Astrocyte (in vitro differentiated cells and primary cell): ENCODE measurements around the gene TROAP. TPM values are rescaled to one million over a fixed set of nuclear protein-coding genes. Genes with fewer than 3 reads are reported as not detected.

Source experiments
- DNase-seq: peaks from one replicate; pipeline ENCODE4 v3.0.0-alpha.2; 2010; ENCODE audit warnings: low read depth
- FAIRE-seq: peaks from 2 replicates; lab custom pipeline; 2011; peaks lifted over from hg19 to GRCh38; lab: Jason Lieb, UNC
- H2AFZ ChIP-seq: 2 replicates; pipeline ENCODE4 v1.6.0; 2012; ENCODE audit warnings: low read depth, low read length, inconsistent platforms
- H3K27ac ChIP-seq: 2 replicates; pipeline ENCODE4 v1.5.1; 2011; ENCODE audit warnings: low read depth, low read length, inconsistent platforms
- H3K27me3 ChIP-seq: 2 replicates; pipeline ENCODE4 v1.6.0; 2011; ENCODE audit warnings: low read length, inconsistent platforms; ENCODE audit not compliant: insufficient read depth
- H3K36me3 ChIP-seq: 2 replicates; pipeline ENCODE4 v1.5.1; 2011; ENCODE audit warnings: low read length, inconsistent platforms; ENCODE audit not compliant: insufficient read depth
- H3K4me1 ChIP-seq: 2 replicates; pipeline ENCODE4 v1.5.1; 2011; ENCODE audit warnings: low read length, inconsistent platforms; ENCODE audit not compliant: insufficient read depth
- H3K4me2 ChIP-seq: 2 replicates; pipeline ENCODE4 v1.6.0; 2012; ENCODE audit warnings: low read length, inconsistent platforms
- H3K4me3 ChIP-seq: 2 replicates; pipeline ENCODE4 v1.5.1; 2011; ENCODE audit warnings: low read depth, mild to moderate bottlenecking, low read length, inconsistent platforms; ENCODE audit not compliant: insufficient read depth
- H3K79me2 ChIP-seq: 2 replicates; pipeline ENCODE4 v1.6.0; 2012; ENCODE audit warnings: mild to moderate bottlenecking, low read length, inconsistent platforms; ENCODE audit not compliant: insufficient read depth
- H3K9ac ChIP-seq: 2 replicates; pipeline ENCODE4 v1.6.0; 2012; ENCODE audit warnings: mild to moderate bottlenecking, low read length, inconsistent platforms
- H3K9me3 ChIP-seq: 2 replicates; pipeline ENCODE4 v1.5.1; 2012; ENCODE audit warnings: low read depth, mild to moderate bottlenecking, low read length, inconsistent platforms; ENCODE audit not compliant: insufficient read depth
- H4K20me1 ChIP-seq: 2 replicates; pipeline ENCODE4 v1.6.0; 2012; ENCODE audit warnings: low read length, inconsistent platforms; ENCODE audit not compliant: insufficient read depth
- H3K27ac Mint-ChIP-seq: one replicate; pipeline ENCODE4 v1.8.0; 2021; ENCODE audit warnings: mild to moderate bottlenecking, mixed read lengths; ENCODE audit not compliant: unreplicated experiment
- H3K27me3 Mint-ChIP-seq: one replicate; pipeline ENCODE4 v1.8.0; 2021; ENCODE audit warnings: low read depth, mixed read lengths; ENCODE audit not compliant: unreplicated experiment
- H3K36me3 Mint-ChIP-seq: one replicate; pipeline ENCODE4 v1.8.0; 2021; ENCODE audit warnings: low read depth, mixed read lengths; ENCODE audit not compliant: unreplicated experiment
- H3K4me1 Mint-ChIP-seq: one replicate; pipeline ENCODE4 v1.8.0; 2021; ENCODE audit warnings: low read depth, mixed read lengths; ENCODE audit not compliant: unreplicated experiment
- H3K4me3 Mint-ChIP-seq: one replicate; pipeline ENCODE4 v1.8.0; 2021; ENCODE audit warnings: mild to moderate bottlenecking, moderate library complexity, mixed read lengths; ENCODE audit not compliant: unreplicated experiment
- H3K9me3 Mint-ChIP-seq: one replicate; pipeline ENCODE4 v1.8.0; 2021; ENCODE audit warnings: mild to moderate bottlenecking, mixed read lengths; ENCODE audit not compliant: unreplicated experiment
- EZH2 ChIP-seq: IDR thresholded peaks from 2 replicates; pipeline ENCODE4 v1.6.1; 2012; ENCODE audit warnings: mild to moderate bottlenecking, low read length, inconsistent platforms; ENCODE audit not compliant: insufficient read depth
- total RNA-seq: library from RNA; stranded (reverse); gene quantifications from 2 replicates; pipeline ENCODE4 v1.2.1, GENCODE V29; 2021
- TF ChIP-seq, protein P1 (sequence below): IDR thresholded peaks from 2 replicates; pipeline ENCODE4 v1.5.1; 2011; ENCODE audit warnings: low read depth, mild to moderate bottlenecking, inconsistent platforms, low read length, moderate library complexity; ENCODE audit not compliant: insufficient read depth

TROAP gene
- total RNA-seq, 1 donor from 2014 or later: 2.7 TPM

DNA sequence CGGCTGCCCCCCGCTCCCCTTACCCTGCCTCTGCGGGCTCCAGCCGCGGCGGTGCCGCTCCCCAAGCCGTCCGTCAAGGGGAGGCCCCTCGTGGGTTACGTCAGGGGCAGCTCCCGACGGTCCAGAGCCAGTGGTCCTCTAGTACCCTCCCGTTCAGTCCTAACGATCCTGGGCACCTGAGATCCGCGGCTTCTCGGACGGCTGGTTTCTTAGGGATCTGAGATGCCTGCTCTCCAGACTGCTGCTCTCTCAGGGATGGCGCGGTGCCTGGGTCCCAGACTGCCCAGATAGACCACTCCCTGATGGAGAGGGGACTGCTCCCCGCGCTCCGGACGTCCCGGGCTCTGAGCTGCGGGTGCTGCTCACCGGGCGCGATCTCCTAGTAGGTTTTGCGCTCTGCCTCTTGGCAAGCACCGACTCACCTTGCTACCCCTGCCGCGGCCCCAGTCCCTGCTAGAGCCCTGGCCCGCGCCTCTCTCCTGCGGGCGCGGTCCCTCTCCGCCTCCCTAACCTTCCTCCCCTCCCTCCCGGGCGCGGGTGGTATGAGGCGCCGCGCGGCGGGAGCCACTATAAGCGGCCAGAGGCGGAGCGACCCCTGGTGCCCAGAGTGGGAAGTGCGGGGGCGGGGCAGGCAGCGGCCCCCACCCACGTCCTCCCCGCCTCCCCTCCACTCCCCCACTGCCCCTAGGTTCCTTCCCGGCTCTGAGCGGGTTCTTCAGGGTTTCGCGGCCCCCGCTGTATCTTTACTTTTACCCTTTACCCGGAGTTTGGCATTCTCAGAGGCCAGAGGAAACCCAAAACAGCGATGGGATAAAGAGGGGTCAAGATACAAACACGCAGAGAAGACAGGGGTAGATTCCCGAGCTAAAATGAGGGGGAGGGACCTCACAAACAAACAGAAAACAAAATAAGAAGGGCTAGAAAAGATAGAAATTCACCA lies 13.9 kb downstream of the TROAP start, which contains the start of gene C1QL4:
C1QL4 (minus strand) TSS at position 544 of the 940 bp plus-strand sequence. CDS start 711 bp downstream, outside the sequence.
- DNase-seq: no peak
- peak; percentile 93 for TF ChIP-seq EZH2
- TF ChIP-seq, protein P1, sequence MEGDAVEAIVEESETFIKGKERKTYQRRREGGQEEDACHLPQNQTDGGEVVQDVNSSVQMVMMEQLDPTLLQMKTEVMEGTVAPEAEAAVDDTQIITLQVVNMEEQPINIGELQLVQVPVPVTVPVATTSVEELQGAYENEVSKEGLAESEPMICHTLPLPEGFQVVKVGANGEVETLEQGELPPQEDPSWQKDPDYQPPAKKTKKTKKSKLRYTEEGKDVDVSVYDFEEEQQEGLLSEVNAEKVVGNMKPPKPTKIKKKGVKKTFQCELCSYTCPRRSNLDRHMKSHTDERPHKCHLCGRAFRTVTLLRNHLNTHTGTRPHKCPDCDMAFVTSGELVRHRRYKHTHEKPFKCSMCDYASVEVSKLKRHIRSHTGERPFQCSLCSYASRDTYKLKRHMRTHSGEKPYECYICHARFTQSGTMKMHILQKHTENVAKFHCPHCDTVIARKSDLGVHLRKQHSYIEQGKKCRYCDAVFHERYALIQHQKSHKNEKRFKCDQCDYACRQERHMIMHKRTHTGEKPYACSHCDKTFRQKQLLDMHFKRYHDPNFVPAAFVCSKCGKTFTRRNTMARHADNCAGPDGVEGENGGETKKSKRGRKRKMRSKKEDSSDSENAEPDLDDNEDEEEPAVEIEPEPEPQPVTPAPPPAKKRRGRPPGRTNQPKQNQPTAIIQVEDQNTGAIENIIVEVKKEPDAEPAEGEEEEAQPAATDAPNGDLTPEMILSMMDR: peak; percentile 17
- peaks cover 88% of the 10 kb centered on the region for H3K27me3 Mint-ChIP-seq
- H3K9ac ChIP-seq: no peak within 1 kb of the TSS
- H3K4me3 ChIP-seq: peak within 1 kb of the TSS; percentile 42
- no peaks in the 10 kb centered on the region for H3K36me3 ChIP-seq
- H3K4me1 Mint-ChIP-seq: no peaks in the 10 kb centered on the region
- peaks cover 76% of the 10 kb centered on the region for H3K27me3 ChIP-seq
- H3K36me3 Mint-ChIP-seq: peaks cover 9% of the 10 kb centered on the region
- peak within 1 kb of the TSS; percentile 84 for H3K4me2 ChIP-seq
- peak within 1 kb of the TSS; percentile 50 for H3K4me3 Mint-ChIP-seq
- peaks cover 5% of the 10 kb centered on the region for H4K20me1 ChIP-seq
- H3K4me1 ChIP-seq: peaks cover 3% of the 10 kb centered on the region
- no peak for FAIRE-seq
- H3K27ac ChIP-seq: no peak within 1 kb of the TSS
- H3K27ac Mint-ChIP-seq: no peak within 1 kb of the TSS
- peaks cover 3% of the 10 kb centered on the region for H3K9me3 ChIP-seq
- H3K79me2 ChIP-seq: no peaks in the 10 kb centered on the region
- H2AFZ ChIP-seq: peak within 1 kb of the TSS; percentile 72
- peaks cover 12% of the 10 kb centered on the region for H3K9me3 Mint-ChIP-seq

DNA sequence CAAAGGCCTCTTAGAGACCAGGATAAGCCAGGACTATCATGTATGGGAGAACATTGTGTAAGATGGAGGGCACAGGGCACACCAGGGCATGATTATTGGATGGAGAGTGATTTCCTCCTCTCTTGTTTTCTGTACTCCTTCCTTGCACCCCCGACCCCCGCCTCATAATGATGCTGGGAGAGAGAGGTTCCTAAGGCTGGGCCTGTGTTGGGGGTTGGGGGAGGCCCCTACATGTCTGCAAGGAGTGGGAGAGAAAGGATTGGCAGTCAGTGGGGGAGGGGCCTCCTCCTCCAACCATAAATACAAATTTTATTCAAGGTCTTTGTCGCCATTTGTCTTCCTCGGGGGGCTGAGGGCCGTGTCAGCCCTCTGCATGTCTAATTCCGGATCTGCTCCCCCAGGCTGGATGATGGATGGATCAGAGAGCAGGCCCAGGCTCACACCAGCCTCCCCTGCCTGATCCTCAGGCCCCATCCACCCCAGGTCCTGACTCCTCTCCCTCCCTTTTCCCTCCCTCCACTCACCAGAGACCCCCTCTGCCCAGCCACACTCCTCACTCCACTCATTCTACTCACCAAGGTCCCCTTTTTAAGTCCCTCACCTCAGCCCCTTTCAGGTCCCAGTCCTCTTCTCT lies 15.9 kb downstream of the TROAP start:
- Mint-ChIP-seq H3K9me3 (peaks cover 12% of the 10 kb centered on the region), H3K27me3 (peaks cover 85% of the 10 kb centered on the region), H3K4me3 (no peak overlapping the region), H3K27ac (no peak overlapping the region), H3K36me3 (peaks cover 9% of the 10 kb centered on the region), H3K4me1 (peaks cover 3% of the 10 kb centered on the region)
- Histone ChIP-seq H2AFZ (no peak overlapping the region), H3K27me3 (peaks cover 82% of the 10 kb centered on the region), H3K36me3 (no peaks in the 10 kb centered on the region), H3K79me2 (no peaks in the 10 kb centered on the region), H3K27ac (no peak overlapping the region), H3K4me1 (peaks cover 13% of the 10 kb centered on the region), H3K9me3 (peaks cover 3% of the 10 kb centered on the region), H4K20me1 (no peaks in the 10 kb centered on the region), H3K4me3 (no peak overlapping the region), H3K9ac (no peak overlapping the region), H3K4me2 (no peak overlapping the region)
- TF ChIP-seq EZH2: no peak
- TF ChIP-seq, protein P1: no peak
- FAIRE-seq (no peak), DNase-seq (no peak)
